K562 (cell line): ENCODE data around the gene APC2. TPM values are rescaled to one million over a fixed set of nuclear protein-coding genes. Genes with fewer than 3 reads are reported as not detected.

Experiments
- CC2D1A ChIP-seq: fragments of 450-650 bp; IDR thresholded peaks from 2 replicates; pipeline ENCODE4 v1.6.1; 2017; ENCODE audit warnings: mild to moderate bottlenecking
- DIDO1 ChIP-seq: fragments of 450-650 bp; IDR thresholded peaks from 2 replicates; pipeline ENCODE4 v1.6.1; 2016; ENCODE audit warnings: low read depth, missing biosample characterization, missing genetic modification characterization
- HINFP ChIP-seq: fragments of 450-650 bp; conservative IDR thresholded peaks from 2 replicates; pipeline ENCODE4 v1.6.1; 2016; ENCODE audit warnings: missing genetic modification characterization, low read depth, mild to moderate bottlenecking, control low read depth, missing compliant biosample characterization
- KHSRP ChIP-seq: fragments of 450-650 bp; IDR thresholded peaks from 2 replicates; pipeline ENCODE4 v1.6.1; 2017
- PRDM10 ChIP-seq: fragments of 450-650 bp; IDR thresholded peaks from 2 replicates; pipeline ENCODE4 v1.6.1; 2018; ENCODE audit not compliant: partially characterized antibody
- SMARCA4 ChIP-seq: fragments of 450-650 bp; IDR thresholded peaks from 2 replicates; pipeline ENCODE4 v1.6.1; 2016
- ZBTB7A ChIP-seq: IDR thresholded peaks from 2 replicates; pipeline ENCODE4 v1.6.1; 2011; ENCODE audit warnings: low read depth, mild to moderate bottlenecking, low read length, moderate library complexity, borderline replicate concordance; ENCODE audit not compliant: control insufficient read depth
- ZFP1 ChIP-seq: fragments of 450-650 bp; formaldehyde crosslinking; IDR thresholded peaks from 2 replicates; pipeline ENCODE4 v1.4.0; 2020; ENCODE audit warnings: mild to moderate bottlenecking, mixed read lengths
- ZNF347 ChIP-seq: fragments of 450-650 bp; formaldehyde crosslinking; IDR thresholded peaks from 2 replicates; pipeline ENCODE4 v1.4.0; 2020; ENCODE audit warnings: low read depth, mild to moderate bottlenecking, moderate library complexity
- ZNF512 ChIP-seq: IDR thresholded peaks from 2 replicates; pipeline ENCODE4 v1.6.1; 2016; ENCODE audit warnings: missing genetic modification characterization, missing compliant biosample characterization
- polyA plus RNA-seq, 8 experiments: library from polyadenylated mRNA; depleted of rRNA in 4 of 8; stranded (reverse) in 5 of 8; unstranded in 3 of 8; fragments of >200 nt; fragmentation: Nextera tagmentation in 2 of 8; fragmentation: Illumina TruSeq in 1 of 8; extraction: Ambion mirVana in 2 of 8; extraction: Trizol in 1 of 8; gene quantifications; 2 replicates each; pipeline versions ENCODE4 v1.2.1 to v1.2.3, GENCODE V29; 2011 to 2014; ENCODE audit warnings: inconsistent platforms in 1 of 8, missing spikeins in 1 of 8
- total RNA-seq, 7 experiments: library from RNA; depleted of rRNA in 6 of 7; stranded (reverse); fragments of >200 nt in 6 of 7; fragmentation: Illumina TruSeq in 2 of 7; extraction: Trizol in 2 of 7; gene quantifications; 2 replicates each; pipeline versions ENCODE4 v1.2.1 to v1.2.3, GENCODE V29; 2011 to 2021; ENCODE audit warnings: low replicate concordance in 1 of 7
- TF ChIP-seq, protein P1 (sequence below): fragments of 450-650 bp; IDR thresholded peaks from 2 replicates; pipeline ENCODE4 v1.6.1; 2016; ENCODE audit warnings: borderline replicate concordance
- TF ChIP-seq, protein P2 (sequence below): fragments of 450-650 bp; conservative IDR thresholded peaks from 2 replicates; pipeline ENCODE4 v1.6.1; 2016; ENCODE audit warnings: missing genetic modification characterization, low read depth, mild to moderate bottlenecking, missing compliant biosample characterization, moderate library complexity

Gene APC2
- total and polyA plus RNA-seq, 9 of the 15 experiments (the other 6 are each of a cell fraction or from before 2014, with no cell fraction given), result 0.01 to 0.40 (median 0.05) TPM; not detected in 3

- TF ChIP-seq ZFP1 (CRISPR knock-in tag) (no peak), KHSRP (no peak), ZBTB7A (no peak), PRDM10 (peak; percentile 70), CC2D1A (no peak), ZNF512 (tag) (no peak), HINFP (no peak), ZNF347 (CRISPR knock-in tag) (no peak), SMARCA4 (no peak; the same call in 1 of the 2 replicates), DIDO1 (tag) (no peak)
- TF ChIP-seq, protein P1, sequence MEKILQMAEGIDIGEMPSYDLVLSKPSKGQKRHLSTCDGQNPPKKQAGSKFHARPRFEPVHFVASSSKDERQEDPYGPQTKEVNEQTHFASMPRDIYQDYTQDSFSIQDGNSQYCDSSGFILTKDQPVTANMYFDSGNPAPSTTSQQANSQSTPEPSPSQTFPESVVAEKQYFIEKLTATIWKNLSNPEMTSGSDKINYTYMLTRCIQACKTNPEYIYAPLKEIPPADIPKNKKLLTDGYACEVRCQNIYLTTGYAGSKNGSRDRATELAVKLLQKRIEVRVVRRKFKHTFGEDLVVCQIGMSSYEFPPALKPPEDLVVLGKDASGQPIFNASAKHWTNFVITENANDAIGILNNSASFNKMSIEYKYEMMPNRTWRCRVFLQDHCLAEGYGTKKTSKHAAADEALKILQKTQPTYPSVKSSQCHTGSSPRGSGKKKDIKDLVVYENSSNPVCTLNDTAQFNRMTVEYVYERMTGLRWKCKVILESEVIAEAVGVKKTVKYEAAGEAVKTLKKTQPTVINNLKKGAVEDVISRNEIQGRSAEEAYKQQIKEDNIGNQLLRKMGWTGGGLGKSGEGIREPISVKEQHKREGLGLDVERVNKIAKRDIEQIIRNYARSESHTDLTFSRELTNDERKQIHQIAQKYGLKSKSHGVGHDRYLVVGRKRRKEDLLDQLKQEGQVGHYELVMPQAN, result peak; percentile 84; the same call in 1 of the 2 replicates
- TF ChIP-seq, protein P2, sequence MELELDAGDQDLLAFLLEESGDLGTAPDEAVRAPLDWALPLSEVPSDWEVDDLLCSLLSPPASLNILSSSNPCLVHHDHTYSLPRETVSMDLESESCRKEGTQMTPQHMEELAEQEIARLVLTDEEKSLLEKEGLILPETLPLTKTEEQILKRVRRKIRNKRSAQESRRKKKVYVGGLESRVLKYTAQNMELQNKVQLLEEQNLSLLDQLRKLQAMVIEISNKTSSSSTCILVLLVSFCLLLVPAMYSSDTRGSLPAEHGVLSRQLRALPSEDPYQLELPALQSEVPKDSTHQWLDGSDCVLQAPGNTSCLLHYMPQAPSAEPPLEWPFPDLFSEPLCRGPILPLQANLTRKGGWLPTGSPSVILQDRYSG (tag), result 0 out of 2 replicates have a peak, but pooled peaks have one; percentile 20
These were observed 29.2 kb downstream of the APC2 start, which contains the start of gene C19orf25 (continued) for GRCh38 chr19:1478934-1479707.
